ENCODE results near the gene TRMO.

Gene TRMO

GRCh38 chr9:97855486-97855875 lies 66.8 kb downstream of the TRMO start:
- no peak for TF ChIP-seq CTCF (IDR thresholded peaks at IDR 0.05)

GRCh38 chr9:97854696-97855485 lies 67.4 kb downstream of the TRMO start:
- no peak for TF ChIP-seq CTCF (IDR thresholded peaks at IDR 0.05)
